Cardiac muscle cell (in vitro differentiated cells and primary cell): ENCODE measurements around the gene ACSS3. TPM values are rescaled to one million over a fixed set of nuclear protein-coding genes. Genes with fewer than 3 reads are reported as not detected.

Experiments
- DNase-seq, 2 donors: peaks; one replicate each; pipeline versions ENCODE4 v3.0.0 to v3.0.0-alpha.2; 2010 to 2017; ENCODE audit warnings: low read depth in 1 of 2, low spot score in 1 of 2
- H3K27ac ChIP-seq: fragments of 200-600 bp; sonication (generic); 2 replicates; pipeline ENCODE4 v1.5.1; 2016
- H3K27me3 ChIP-seq: fragments of 200-600 bp; sonication (generic); 2 replicates; pipeline ENCODE4 v1.6.0; 2016; ENCODE audit warnings: control low read depth
- H3K36me3 ChIP-seq: fragments of 200-600 bp; sonication (generic); 2 replicates; pipeline ENCODE4 v1.5.1; 2016; ENCODE audit warnings: control low read depth
- H3K4me1 ChIP-seq: fragments of 200-600 bp; sonication (generic); 2 replicates; pipeline ENCODE4 v1.8.1; 2017; ENCODE audit warnings: low read depth, mild to moderate bottlenecking, mixed run types
- H3K4me3 ChIP-seq: fragments of 200-600 bp; sonication (generic); 2 replicates; pipeline ENCODE4 v1.5.1; 2016; ENCODE audit warnings: mild to moderate bottlenecking
- H3K9me3 ChIP-seq: fragments of 200-600 bp; sonication (generic); 2 replicates; pipeline ENCODE4 v1.5.1; 2017; ENCODE audit warnings: low read depth, mild to moderate bottlenecking, control low read depth
- polyA plus RNA-seq: library from polyadenylated mRNA; unstranded; fragments of >200 nt; fragmentation: Nextera tagmentation; extraction: Ambion mirVana; gene quantifications from 2 replicates; pipeline ENCODE4 v1.2.1, GENCODE V29; 2016
- total RNA-seq: library from RNA; depleted of rRNA; stranded (reverse); fragments of >200 nt; gene quantifications from 2 replicates; pipeline ENCODE4 v1.2.3, GENCODE V29; 2016
- TF ChIP-seq, protein P1 (sequence below): IDR thresholded peaks from 2 replicates; pipeline ENCODE4 v1.5.1; 2012; ENCODE audit warnings: low read depth, mild to moderate bottlenecking, low read length

The ACSS3 gene
- total and polyA plus RNA-seq, 2 experiments from 2014 or later: 15.9 to 32.4 TPM

GRCh38 chr12:81284137-81284536, 206.3 kb downstream of the ACSS3 start:
- peaks cover 5% of the 10 kb centered on the region for H3K36me3 ChIP-seq
- H3K4me1 ChIP-seq: no peaks in the 10 kb centered on the region
- H3K9me3 ChIP-seq: no peaks in the 10 kb centered on the region
- H3K27me3 ChIP-seq: no peaks in the 10 kb centered on the region
- H3K27ac ChIP-seq: no peak overlapping the region
- no peak overlapping the region for H3K4me3 ChIP-seq
- TF ChIP-seq, protein P1, sequence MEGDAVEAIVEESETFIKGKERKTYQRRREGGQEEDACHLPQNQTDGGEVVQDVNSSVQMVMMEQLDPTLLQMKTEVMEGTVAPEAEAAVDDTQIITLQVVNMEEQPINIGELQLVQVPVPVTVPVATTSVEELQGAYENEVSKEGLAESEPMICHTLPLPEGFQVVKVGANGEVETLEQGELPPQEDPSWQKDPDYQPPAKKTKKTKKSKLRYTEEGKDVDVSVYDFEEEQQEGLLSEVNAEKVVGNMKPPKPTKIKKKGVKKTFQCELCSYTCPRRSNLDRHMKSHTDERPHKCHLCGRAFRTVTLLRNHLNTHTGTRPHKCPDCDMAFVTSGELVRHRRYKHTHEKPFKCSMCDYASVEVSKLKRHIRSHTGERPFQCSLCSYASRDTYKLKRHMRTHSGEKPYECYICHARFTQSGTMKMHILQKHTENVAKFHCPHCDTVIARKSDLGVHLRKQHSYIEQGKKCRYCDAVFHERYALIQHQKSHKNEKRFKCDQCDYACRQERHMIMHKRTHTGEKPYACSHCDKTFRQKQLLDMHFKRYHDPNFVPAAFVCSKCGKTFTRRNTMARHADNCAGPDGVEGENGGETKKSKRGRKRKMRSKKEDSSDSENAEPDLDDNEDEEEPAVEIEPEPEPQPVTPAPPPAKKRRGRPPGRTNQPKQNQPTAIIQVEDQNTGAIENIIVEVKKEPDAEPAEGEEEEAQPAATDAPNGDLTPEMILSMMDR: no peak
- DNase-seq: no peak

DNA sequence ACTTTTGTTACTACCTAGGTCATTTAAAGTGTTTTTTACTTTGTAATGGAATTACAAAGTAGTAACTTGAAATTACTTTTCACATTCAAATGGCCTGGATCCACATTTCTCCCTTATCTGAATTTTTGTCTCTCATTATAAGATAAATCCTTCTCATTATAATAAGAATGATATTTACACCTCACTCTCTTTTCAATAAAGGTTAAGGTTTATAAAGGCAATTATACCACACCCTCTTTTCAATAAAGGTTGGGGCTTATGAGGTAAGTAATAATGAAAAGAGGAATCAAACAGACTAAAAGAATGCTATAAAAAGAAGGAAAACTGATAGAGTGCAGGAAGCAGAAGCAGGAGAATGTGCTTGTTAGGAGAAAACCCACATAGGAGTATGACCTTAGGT, 210.8 kb downstream of the ACSS3 start:
- TF ChIP-seq, protein P1: no peak
- Histone ChIP-seq H3K27me3 (no peaks in the 10 kb centered on the region), H3K36me3 (peaks cover 2% of the 10 kb centered on the region), H3K27ac (no peak overlapping the region), H3K4me1 (peaks cover 7% of the 10 kb centered on the region), H3K9me3 (no peaks in the 10 kb centered on the region), H3K4me3 (no peak overlapping the region)
- no peak for DNase-seq

GRCh38 chr12:81294325-81295190, 216.7 kb downstream of the ACSS3 start:
- Histone ChIP-seq H3K27ac (no peak overlapping the region), H3K4me3 (no peak overlapping the region), H3K9me3 (no peaks in the 10 kb centered on the region), H3K36me3 (peaks cover 3% of the 10 kb centered on the region), H3K4me1 (peaks cover 20% of the 10 kb centered on the region), H3K27me3 (no peaks in the 10 kb centered on the region)
- peak in 1 of 2 donors; percentile 3 for DNase-seq
- TF ChIP-seq, protein P1: no peak

DNA sequence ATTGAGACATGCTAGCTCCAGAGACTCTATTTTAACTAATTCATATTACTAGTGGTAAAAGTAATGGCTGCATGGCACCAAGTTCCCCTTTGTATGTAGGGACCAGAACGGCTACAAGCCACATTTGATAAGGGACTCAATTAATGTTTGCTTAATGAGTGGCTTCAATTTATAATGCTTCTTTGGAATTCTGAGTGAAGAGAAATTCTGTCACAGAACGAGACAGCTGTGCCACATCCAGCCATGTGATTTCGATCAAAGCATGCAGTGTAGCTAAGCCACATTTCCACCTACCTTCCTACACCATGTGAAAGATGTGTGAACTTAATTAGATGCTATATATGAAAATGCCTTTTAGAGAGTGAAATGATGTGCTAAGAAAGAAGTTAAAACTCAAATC, 217.4 kb downstream of the ACSS3 start:
- peaks cover 3% of the 10 kb centered on the region for H3K36me3 ChIP-seq
- no peaks in the 10 kb centered on the region for H3K27me3 ChIP-seq
- peaks cover 14% of the 10 kb centered on the region for H3K4me1 ChIP-seq
- H3K27ac ChIP-seq: no peak overlapping the region
- no peaks in the 10 kb centered on the region for H3K9me3 ChIP-seq
- no peak for DNase-seq
- TF ChIP-seq, protein P1: no peak
- no peak overlapping the region for H3K4me3 ChIP-seq

- peak in 1 of 2 donors; percentile 44 for DNase-seq
- H3K9me3 ChIP-seq: no peaks in the 10 kb centered on the region
- no peak overlapping the region for H3K4me3 ChIP-seq
- peaks cover 3% of the 10 kb centered on the region for H3K36me3 ChIP-seq
- H3K27me3 ChIP-seq: no peaks in the 10 kb centered on the region
- H3K27ac ChIP-seq: no peak overlapping the region
- TF ChIP-seq, protein P1: no peak
- H3K4me1 ChIP-seq: peaks cover 14% of the 10 kb centered on the region
Observed at GRCh38 chr12:81296556-81297305, 218.9 kb downstream of the ACSS3 start.
